ENCODE data around the gene HSD17B11. TPM values are rescaled to one million over a fixed set of nuclear protein-coding genes. Genes with fewer than 3 reads are reported as not detected.
"Not testable (repeated sequence)": the region's sequence is repeated elsewhere in the genome, so short reads cannot be mapped to it uniquely, and the experiment has no call there.

The HSD17B11 gene
- total RNA-seq, 4 donors from 2014 or later: 87.6 to 171 (median 97.9) TPM

DNA sequence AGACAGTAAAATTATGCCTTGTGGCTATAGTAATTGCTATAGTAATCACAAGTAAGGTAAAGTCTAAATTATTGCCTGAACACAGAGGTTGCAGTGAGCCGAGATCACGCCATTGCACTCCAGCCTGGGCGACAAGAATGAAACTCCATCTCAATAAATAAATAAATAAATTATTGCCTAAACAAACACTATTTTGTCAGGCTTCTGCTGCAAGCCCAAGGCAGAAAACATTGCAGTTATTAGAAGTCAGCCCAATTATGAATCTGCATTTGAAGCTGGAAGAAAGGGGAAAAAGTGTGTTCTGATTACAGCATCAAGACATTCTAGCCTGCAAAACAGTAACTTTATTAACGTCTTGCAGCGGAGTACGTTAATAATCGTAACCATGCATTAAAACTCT, 85.4 kb downstream of the HSD17B11 start:
- ATAC-seq (ENCODE audit: low FRiP score) (no peak), DNase-seq (ENCODE audit: low spot score) (no peak)
- no peak for TF ChIP-seq CTCF (IDR thresholded peaks at IDR 0.05)

GRCh38 chr4:87304745-87305432, 86.1 kb downstream of the HSD17B11 start:
- ATAC-seq (ENCODE audit: low FRiP score) (peak; percentile 44), DNase-seq (ENCODE audit: low spot score) (no peak)
- no peak for TF ChIP-seq CTCF (IDR thresholded peaks at IDR 0.05)

GRCh38 chr4:87299898-87300297, 91.1 kb downstream of the HSD17B11 start:
- no peak for ATAC-seq (ENCODE audit: low FRiP score)
- DNase-seq (ENCODE audit: low spot score): no peak
- TF ChIP-seq CTCF (IDR thresholded peaks at IDR 0.05): no peak

DNA sequence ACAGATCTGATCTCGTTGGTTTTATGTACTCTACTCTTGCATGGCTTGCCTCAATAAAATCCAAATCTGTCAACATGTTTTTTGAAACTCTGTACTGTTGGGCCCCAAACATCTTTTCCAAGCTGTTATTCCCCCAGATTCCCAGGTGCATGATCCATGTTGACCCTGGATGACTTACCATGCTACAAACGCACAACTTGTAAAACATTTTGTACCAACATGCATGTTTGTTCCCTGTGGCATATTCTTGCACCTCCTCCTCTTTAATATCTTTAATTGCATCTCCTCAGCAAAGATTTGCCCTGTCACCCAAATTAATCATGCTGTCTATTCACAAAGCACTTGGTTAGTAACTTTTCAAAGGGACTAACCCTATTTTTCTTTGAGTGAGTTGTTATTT, 92.6 kb downstream of the HSD17B11 start:
- DNase-seq (ENCODE audit: low spot score): no peak
- no peak for TF ChIP-seq CTCF (IDR thresholded peaks at IDR 0.05)
- no peak for ATAC-seq (ENCODE audit: low FRiP score)

GRCh38 chr4:87294911-87295310, 96.1 kb downstream of the HSD17B11 start:
- ATAC-seq (ENCODE audit: low FRiP score): not testable (repeated sequence)

DNA sequence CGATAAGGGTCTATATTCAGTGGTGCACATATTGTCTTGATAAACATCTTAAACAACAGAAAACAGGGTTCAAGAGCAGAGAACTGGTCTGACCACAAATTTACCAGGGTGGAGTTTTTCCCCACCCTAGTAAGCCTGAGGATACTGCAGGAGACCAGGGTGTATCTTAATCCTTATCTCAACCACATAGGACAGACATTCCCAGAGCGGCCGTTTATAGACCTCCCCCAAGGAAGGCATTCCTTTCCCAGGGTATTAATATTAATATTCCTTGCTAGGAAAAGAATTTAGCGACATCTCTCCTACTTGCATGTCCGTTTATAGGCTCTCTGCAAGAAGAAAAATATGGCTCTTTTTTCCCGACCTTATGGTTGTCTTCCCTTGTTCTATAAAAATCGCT, 97.1 kb downstream of the HSD17B11 start:
- ATAC-seq (ENCODE audit: low FRiP score); DNase-seq (ENCODE audit: low spot score): not testable (repeated sequence)

More at GRCh38 chr4:87294911-87295310, 96.1 kb downstream of the HSD17B11 start:
- DNase-seq (ENCODE audit: low spot score): not testable (repeated sequence)

DNA sequence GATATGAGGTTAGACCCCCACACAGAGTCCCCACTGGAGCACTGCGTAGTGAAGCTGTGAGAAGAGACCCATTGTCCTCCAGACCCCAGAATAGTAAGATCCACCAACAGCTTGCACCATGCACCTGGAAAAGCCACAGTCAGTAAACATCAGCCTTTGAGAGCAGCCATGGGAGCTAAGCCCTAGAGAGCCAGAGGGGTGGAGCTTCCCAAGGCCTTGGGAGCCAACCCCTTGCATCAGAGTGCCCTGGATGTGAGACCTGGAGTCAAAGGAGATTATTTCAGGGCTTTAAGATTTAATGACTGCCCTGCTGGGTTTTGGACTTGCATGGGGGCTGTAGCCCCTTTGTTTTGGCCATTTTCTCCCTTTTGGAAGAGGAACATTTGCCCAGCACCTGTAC, 104.0 kb downstream of the HSD17B11 start:
- ATAC-seq (ENCODE audit: low FRiP score) (no peak), DNase-seq (ENCODE audit: low spot score) (no peak)
- TF ChIP-seq CTCF (IDR thresholded peaks at IDR 0.05): no peak

Small RNA genes lying within 50 kb of the gene (small RNA-seq; reads per million reads assigned to genes)
- gene MIR5705: not detected
- gene RN7SL681P: not detected

Other genes starting within 250 kb of the HSD17B11 start
- 10 to 100 TPM in 2 of 4 donors, 1 to 10 TPM in 2; 8.4 to 12.1 (median 10.4) TPM for gene KLHL8, start 170.6 kb downstream of the HSD17B11 start, total RNA-seq
- 10 to 100 TPM in 1 of 4 donors, 1 to 10 TPM in 2, under 1 TPM in 1; 0.65 to 20.3 (median 4.1) TPM for gene HSD17B13, start 68.3 kb downstream of the HSD17B11 start, total RNA-seq
- 10 to 100 TPM; 14.4 to 27.5 (median 25.9) TPM for gene NUDT9, start 31.4 kb upstream of the HSD17B11 start, total RNA-seq
- gene SPARCL1, start 138.2 kb upstream of the HSD17B11 start, total RNA-seq: 1,000 to 10,000 TPM in 1 of 4 donors, 100 to 1,000 TPM in 3; 438 to 1,726 (median 559) TPM
- gene DSPP, start 217.3 kb upstream of the HSD17B11 start, total RNA-seq: not detected

Measured in omental fat pad (tissue), 4 donors.